Measurements from ENCODE around the gene OLFM2.

Gene OLFM2

GRCh38 chr19:9903336-9903735 is 33.0 kb downstream of the OLFM2 start:
- no peaks in the 10 kb centered on the region for H3K36me3 Mint-ChIP-seq (ENCODE audit: low read depth)
- peaks cover 15% of the 10 kb centered on the region for H3K27me3 Mint-ChIP-seq (ENCODE audit: low read depth)
- no peak overlapping the region for H3K27ac Mint-ChIP-seq
- no peaks in the 10 kb centered on the region for H3K9me3 Mint-ChIP-seq
- H3K4me3 Mint-ChIP-seq: no peak overlapping the region
- H3K4me1 Mint-ChIP-seq (ENCODE audit: low read depth): no peaks in the 10 kb centered on the region

GRCh38 chr19:9901642-9902041 is 34.7 kb downstream of the OLFM2 start:
- Mint-ChIP-seq H3K27ac (no peak overlapping the region), H3K4me3 (no peak overlapping the region), H3K27me3 (ENCODE audit: low read depth) (peaks cover 15% of the 10 kb centered on the region), H3K36me3 (ENCODE audit: low read depth) (no peaks in the 10 kb centered on the region), H3K9me3 (no peaks in the 10 kb centered on the region), H3K4me1 (ENCODE audit: low read depth) (no peaks in the 10 kb centered on the region)

- Mint-ChIP-seq H3K36me3 (ENCODE audit: low read depth) (no peaks in the 10 kb centered on the region), H3K27me3 (ENCODE audit: low read depth) (peaks cover 15% of the 10 kb centered on the region), H3K9me3 (no peaks in the 10 kb centered on the region), H3K4me1 (ENCODE audit: low read depth) (no peaks in the 10 kb centered on the region), H3K27ac (no peak overlapping the region), H3K4me3 (no peak overlapping the region)
Measured at GRCh38 chr19:9901020-9901419, 35.3 kb downstream of the OLFM2 start.

- Mint-ChIP-seq H3K27ac (no peak overlapping the region), H3K36me3 (ENCODE audit: low read depth) (no peaks in the 10 kb centered on the region), H3K4me3 (no peak overlapping the region), H3K9me3 (no peaks in the 10 kb centered on the region), H3K27me3 (ENCODE audit: low read depth) (no peaks in the 10 kb centered on the region), H3K4me1 (ENCODE audit: low read depth) (peaks cover 2% of the 10 kb centered on the region)
Measured at GRCh38 chr19:9891609-9892373, 44.5 kb downstream of the OLFM2 start.

GRCh38 chr19:9885077-9885552 is 51.2 kb downstream of the OLFM2 start:
- no peak overlapping the region for H3K4me3 Mint-ChIP-seq
- H3K27ac Mint-ChIP-seq: no peak overlapping the region

GRCh38 chr19:9883764-9884163 is 52.6 kb downstream of the OLFM2 start:
- Mint-ChIP-seq H3K4me1 (ENCODE audit: low read depth) (no peaks in the 10 kb centered on the region), H3K27me3 (ENCODE audit: low read depth) (no peaks in the 10 kb centered on the region), H3K27ac (no peak overlapping the region), H3K36me3 (ENCODE audit: low read depth) (no peaks in the 10 kb centered on the region), H3K4me3 (no peak overlapping the region), H3K9me3 (no peaks in the 10 kb centered on the region)

More at GRCh38 chr19:9885077-9885552, 51.2 kb downstream of the OLFM2 start:
- Mint-ChIP-seq H3K9me3 (no peaks in the 10 kb centered on the region), H3K4me1 (ENCODE audit: low read depth) (no peaks in the 10 kb centered on the region), H3K36me3 (ENCODE audit: low read depth) (no peaks in the 10 kb centered on the region), H3K27me3 (ENCODE audit: low read depth) (no peaks in the 10 kb centered on the region)

- H3K36me3 Mint-ChIP-seq (ENCODE audit: low read depth): no peaks in the 10 kb centered on the region
- H3K4me3 Mint-ChIP-seq: no peak overlapping the region
Measured at GRCh38 chr19:9883231-9883758, 53.0 kb downstream of the OLFM2 start.

GRCh38 chr19:9881720-9882119 is 54.6 kb downstream of the OLFM2 start:
- Mint-ChIP-seq H3K9me3 (no peaks in the 10 kb centered on the region), H3K27me3 (ENCODE audit: low read depth) (no peaks in the 10 kb centered on the region), H3K4me1 (ENCODE audit: low read depth) (peaks cover 3% of the 10 kb centered on the region), H3K27ac (no peak overlapping the region), H3K36me3 (ENCODE audit: low read depth) (no peaks in the 10 kb centered on the region), H3K4me3 (no peak overlapping the region)

More at GRCh38 chr19:9883231-9883758, 53.0 kb downstream of the OLFM2 start:
- H3K4me1 Mint-ChIP-seq (ENCODE audit: low read depth): peaks cover 3% of the 10 kb centered on the region
- no peak overlapping the region for H3K27ac Mint-ChIP-seq
- no peaks in the 10 kb centered on the region for H3K9me3 Mint-ChIP-seq
- H3K27me3 Mint-ChIP-seq (ENCODE audit: low read depth): no peaks in the 10 kb centered on the region

- no peaks in the 10 kb centered on the region for H3K27me3 Mint-ChIP-seq (ENCODE audit: low read depth)
Measured at GRCh38 chr19:9878511-9879196, 57.7 kb downstream of the OLFM2 start.

GRCh38 chr19:9877780-9878510 is 58.4 kb downstream of the OLFM2 start:
- no peaks in the 10 kb centered on the region for H3K36me3 Mint-ChIP-seq (ENCODE audit: low read depth)

More at GRCh38 chr19:9878511-9879196, 57.7 kb downstream of the OLFM2 start:
- Mint-ChIP-seq H3K27ac (no peak overlapping the region), H3K4me3 (no peak overlapping the region), H3K36me3 (ENCODE audit: low read depth) (no peaks in the 10 kb centered on the region), H3K4me1 (ENCODE audit: low read depth) (peaks cover 3% of the 10 kb centered on the region), H3K9me3 (no peaks in the 10 kb centered on the region)

GRCh38 chr19:9875796-9876195 is 60.5 kb downstream of the OLFM2 start:
- Mint-ChIP-seq H3K9me3 (no peaks in the 10 kb centered on the region), H3K4me1 (ENCODE audit: low read depth) (peaks cover 3% of the 10 kb centered on the region), H3K27me3 (ENCODE audit: low read depth) (no peaks in the 10 kb centered on the region)

More at GRCh38 chr19:9877780-9878510, 58.4 kb downstream of the OLFM2 start:
- Mint-ChIP-seq H3K27ac (no peak overlapping the region), H3K4me1 (ENCODE audit: low read depth) (peaks cover 3% of the 10 kb centered on the region), H3K4me3 (no peak overlapping the region), H3K9me3 (no peaks in the 10 kb centered on the region), H3K27me3 (ENCODE audit: low read depth) (no peaks in the 10 kb centered on the region)

GRCh38 chr19:9875031-9875627 is 61.2 kb downstream of the OLFM2 start:
- H3K4me1 Mint-ChIP-seq (ENCODE audit: low read depth): peaks cover 3% of the 10 kb centered on the region
- no peak overlapping the region for H3K4me3 Mint-ChIP-seq
- H3K27me3 Mint-ChIP-seq (ENCODE audit: low read depth): no peaks in the 10 kb centered on the region
- no peak overlapping the region for H3K27ac Mint-ChIP-seq
- H3K9me3 Mint-ChIP-seq: no peaks in the 10 kb centered on the region
- H3K36me3 Mint-ChIP-seq (ENCODE audit: low read depth): no peaks in the 10 kb centered on the region

More at GRCh38 chr19:9875796-9876195, 60.5 kb downstream of the OLFM2 start:
- H3K36me3 Mint-ChIP-seq (ENCODE audit: low read depth): no peaks in the 10 kb centered on the region
- H3K4me3 Mint-ChIP-seq: no peak overlapping the region
- H3K27ac Mint-ChIP-seq: no peak overlapping the region

GRCh38 chr19:9872618-9873242 is 63.6 kb downstream of the OLFM2 start:
- Mint-ChIP-seq H3K9me3 (no peaks in the 10 kb centered on the region), H3K4me3 (no peak overlapping the region), H3K27ac (no peak overlapping the region), H3K27me3 (ENCODE audit: low read depth) (no peaks in the 10 kb centered on the region), H3K4me1 (ENCODE audit: low read depth) (no peaks in the 10 kb centered on the region), H3K36me3 (ENCODE audit: low read depth) (no peaks in the 10 kb centered on the region)

Data from T-helper 1 cell treated with Interleukin-12 subunit alpha and Interleukin-12 subunit beta and Interleukin-4 antibody, amounts not matched to agents 30 μg/mL and 1 μg/mL, for 36 hours (primary cell).